Neural progenitor cell (in vitro differentiated cells): ENCODE measurements around the gene ZDHHC6. TPM values are rescaled to one million over a fixed set of nuclear protein-coding genes. Genes with fewer than 3 reads are reported as not detected.

Source experiments
- DNase-seq: peaks from one replicate; pipeline ENCODE4 v3.0.0-alpha.2; 2016; ENCODE audit warnings: low spot score
- H2AFZ ChIP-seq: fragments of 200-600 bp; sonication (generic); replicated peaks from 2 replicates; pipeline ENCODE4 v1.6.1; 2016; ENCODE audit warnings: antibody characterized with exemption
- H3F3A ChIP-seq: fragments of 200-600 bp; sonication (generic); 2 replicates; pipeline ENCODE4 v1.6.1; 2016; ENCODE audit warnings: antibody characterized with exemption, low read depth
- H3K27ac ChIP-seq: fragments of 200-600 bp; sonication (generic); 2 replicates; pipeline ENCODE4 v1.5.1; 2016; ENCODE audit warnings: mild to moderate bottlenecking
- H3K27me3 ChIP-seq: fragments of 200-600 bp; sonication (generic); 2 replicates; pipeline ENCODE4 v1.6.1; 2016; ENCODE audit warnings: mild to moderate bottlenecking, moderate library complexity
- H3K36me3 ChIP-seq: fragments of 200-600 bp; sonication (generic); 2 replicates; pipeline ENCODE4 v1.5.1; 2016
- H3K4me1 ChIP-seq: fragments of 200-600 bp; sonication (generic); 2 replicates; pipeline ENCODE4 v1.6.1; 2016; ENCODE audit warnings: mixed run types
- H3K4me2 ChIP-seq: fragments of 200-600 bp; sonication (generic); 2 replicates; pipeline ENCODE4 v1.6.1; 2016
- H3K4me3 ChIP-seq: fragments of 200-600 bp; sonication (generic); 2 replicates; pipeline ENCODE4 v1.5.1; 2016
- H3K79me2 ChIP-seq: fragments of 200-600 bp; sonication (generic); 2 replicates; pipeline ENCODE4 v1.6.1; 2016; ENCODE audit warnings: low read depth
- H3K9ac ChIP-seq: fragments of 200-600 bp; sonication (generic); 2 replicates; pipeline ENCODE4 v1.6.1; 2016
- H3K9me3 ChIP-seq: fragments of 200-600 bp; sonication (generic); 2 replicates; pipeline ENCODE4 v1.5.1; 2016; ENCODE audit warnings: low read depth
- H4K20me1 ChIP-seq: fragments of 200-600 bp; sonication (generic); 2 replicates; pipeline ENCODE4 v1.6.1; 2016; ENCODE audit warnings: low read depth
- H3K27ac Mint-ChIP-seq: 3 replicates; pipeline ENCODE4 v1.8.0; 2021; ENCODE audit warnings: mixed read lengths
- H3K27me3 Mint-ChIP-seq: 2 replicates; pipeline ENCODE4 v1.8.0; 2022; ENCODE audit warnings: low read depth, mild to moderate bottlenecking, inconsistent platforms, moderate library complexity, mixed read lengths; ENCODE audit not compliant: insufficient read depth
- H3K36me3 Mint-ChIP-seq: 3 replicates; pipeline ENCODE4 v1.8.0; 2021; ENCODE audit warnings: mixed read lengths
- H3K4me1 Mint-ChIP-seq: 3 replicates; pipeline ENCODE4 v1.8.0; 2021; ENCODE audit warnings: mixed read lengths
- H3K4me3 Mint-ChIP-seq: 3 replicates; pipeline ENCODE4 v1.8.0; 2021; ENCODE audit warnings: mild to moderate bottlenecking, moderate library complexity, mixed read lengths
- H3K9me3 Mint-ChIP-seq: 3 replicates; pipeline ENCODE4 v1.8.0; 2020; ENCODE audit warnings: mixed read lengths
- EZH2 ChIP-seq: fragments of 200-600 bp; sonication (generic); IDR thresholded peaks from 2 replicates; pipeline ENCODE4 v1.6.1; 2017; ENCODE audit warnings: antibody characterized with exemption, mild to moderate bottlenecking, moderate library complexity
- EZH2phosphoT487 ChIP-seq: fragments of 200-600 bp; sonication (generic); IDR thresholded peaks from 2 replicates; pipeline ENCODE4 v1.6.1; 2017; ENCODE audit warnings: antibody characterized with exemption
- total RNA-seq: library from RNA; depleted of rRNA; stranded (reverse); fragments of >200 nt; gene quantifications from 2 replicates; pipeline ENCODE4 v1.2.3, GENCODE V29; 2015; ENCODE audit warnings: low replicate concordance
- TF ChIP-seq, protein P1 (sequence below): fragments of 200-600 bp; sonication (generic); IDR thresholded peaks from 2 replicates; pipeline ENCODE4 v1.5.1; 2017; ENCODE audit warnings: antibody characterized with exemption, mild to moderate bottlenecking

The ZDHHC6 gene
- total RNA-seq, 1 donor from 2014 or later = 37.7 TPM

GRCh38 chr10:112490545-112490944, 43.8 kb upstream of the ZDHHC6 start:
- peaks cover 2% of the 10 kb centered on the region for H3K4me1 Mint-ChIP-seq
- DNase-seq = no peak

DNA sequence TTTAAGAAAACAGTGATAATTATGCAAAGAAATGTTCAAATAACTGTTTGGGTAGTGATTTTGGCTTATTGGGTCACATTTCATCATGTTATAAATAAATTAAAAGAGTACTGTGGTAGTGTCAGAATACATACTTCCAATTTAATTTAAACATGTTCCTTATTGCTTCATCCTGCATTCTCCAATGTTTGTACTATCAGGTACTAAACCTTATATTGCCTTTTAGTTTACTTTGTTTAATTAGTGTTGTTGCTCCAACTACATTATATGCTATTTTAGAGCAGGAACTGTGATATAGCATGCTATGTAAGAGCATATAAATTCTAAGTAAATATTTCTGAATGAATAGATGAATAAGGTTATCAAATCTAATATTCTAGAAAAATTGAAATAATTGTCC, 41.2 kb upstream of the ZDHHC6 start:
- H3K9me3 ChIP-seq = no peaks in the 10 kb centered on the region
- no peaks in the 10 kb centered on the region for H3K79me2 ChIP-seq
- H3K27ac Mint-ChIP-seq = no peak overlapping the region
- H2AFZ ChIP-seq = no peak overlapping the region
- H4K20me1 ChIP-seq = no peaks in the 10 kb centered on the region
- H3K27me3 Mint-ChIP-seq = no peaks in the 10 kb centered on the region
- DNase-seq = no peak
- H3K9ac ChIP-seq = no peak overlapping the region
- TF ChIP-seq, protein P1, sequence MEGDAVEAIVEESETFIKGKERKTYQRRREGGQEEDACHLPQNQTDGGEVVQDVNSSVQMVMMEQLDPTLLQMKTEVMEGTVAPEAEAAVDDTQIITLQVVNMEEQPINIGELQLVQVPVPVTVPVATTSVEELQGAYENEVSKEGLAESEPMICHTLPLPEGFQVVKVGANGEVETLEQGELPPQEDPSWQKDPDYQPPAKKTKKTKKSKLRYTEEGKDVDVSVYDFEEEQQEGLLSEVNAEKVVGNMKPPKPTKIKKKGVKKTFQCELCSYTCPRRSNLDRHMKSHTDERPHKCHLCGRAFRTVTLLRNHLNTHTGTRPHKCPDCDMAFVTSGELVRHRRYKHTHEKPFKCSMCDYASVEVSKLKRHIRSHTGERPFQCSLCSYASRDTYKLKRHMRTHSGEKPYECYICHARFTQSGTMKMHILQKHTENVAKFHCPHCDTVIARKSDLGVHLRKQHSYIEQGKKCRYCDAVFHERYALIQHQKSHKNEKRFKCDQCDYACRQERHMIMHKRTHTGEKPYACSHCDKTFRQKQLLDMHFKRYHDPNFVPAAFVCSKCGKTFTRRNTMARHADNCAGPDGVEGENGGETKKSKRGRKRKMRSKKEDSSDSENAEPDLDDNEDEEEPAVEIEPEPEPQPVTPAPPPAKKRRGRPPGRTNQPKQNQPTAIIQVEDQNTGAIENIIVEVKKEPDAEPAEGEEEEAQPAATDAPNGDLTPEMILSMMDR = no peak
- TF ChIP-seq EZH2phosphoT487 (no peak), EZH2 (no peak)
- no peak overlapping the region for H3K27ac ChIP-seq
- H3K4me3 ChIP-seq = no peak overlapping the region
- peaks cover 11% of the 10 kb centered on the region for H3K4me1 ChIP-seq
- no peak overlapping the region for H3K4me2 ChIP-seq
- peaks cover 2% of the 10 kb centered on the region for H3K4me1 Mint-ChIP-seq
- no peaks in the 10 kb centered on the region for H3K27me3 ChIP-seq
- H3K36me3 Mint-ChIP-seq = peaks cover 2% of the 10 kb centered on the region
- H3K9me3 Mint-ChIP-seq = no peaks in the 10 kb centered on the region
- no peak overlapping the region for H3K4me3 Mint-ChIP-seq
- H3F3A ChIP-seq = no peaks in the 10 kb centered on the region
- no peaks in the 10 kb centered on the region for H3K36me3 ChIP-seq

More at GRCh38 chr10:112490545-112490944, 43.8 kb upstream of the ZDHHC6 start:
- Histone ChIP-seq H4K20me1 (no peaks in the 10 kb centered on the region), H3K9me3 (no peaks in the 10 kb centered on the region), H3K79me2 (no peaks in the 10 kb centered on the region), H3K27me3 (no peaks in the 10 kb centered on the region), H3K4me1 (peaks cover 9% of the 10 kb centered on the region), H3K27ac (no peak overlapping the region), H3K9ac (no peak overlapping the region), H3F3A (no peaks in the 10 kb centered on the region), H2AFZ (no peak overlapping the region), H3K4me2 (no peak overlapping the region), H3K4me3 (no peak overlapping the region), H3K36me3 (no peaks in the 10 kb centered on the region)
- Mint-ChIP-seq H3K4me3 (no peak overlapping the region), H3K36me3 (no peaks in the 10 kb centered on the region), H3K27ac (no peak overlapping the region), H3K9me3 (no peaks in the 10 kb centered on the region), H3K27me3 (no peaks in the 10 kb centered on the region)
- TF ChIP-seq, protein P1 = no peak
- TF ChIP-seq EZH2 (no peak), EZH2phosphoT487 (no peak)

GRCh38 chr10:112484399-112484798, 37.7 kb upstream of the ZDHHC6 start:
- no peak overlapping the region for H3K4me2 ChIP-seq
- no peaks in the 10 kb centered on the region for H4K20me1 ChIP-seq
- H3K27ac ChIP-seq = no peak overlapping the region
- TF ChIP-seq EZH2phosphoT487 (no peak), EZH2 (no peak)
- TF ChIP-seq, protein P1 = no peak
- no peak overlapping the region for H2AFZ ChIP-seq
- Mint-ChIP-seq H3K4me1 (no peaks in the 10 kb centered on the region), H3K27ac (no peak overlapping the region), H3K9me3 (no peaks in the 10 kb centered on the region), H3K4me3 (no peak overlapping the region), H3K36me3 (peaks cover 2% of the 10 kb centered on the region), H3K27me3 (peaks cover 2% of the 10 kb centered on the region)
- H3K9ac ChIP-seq = no peak overlapping the region
- no peaks in the 10 kb centered on the region for H3K36me3 ChIP-seq
- DNase-seq = no peak
- H3K9me3 ChIP-seq = no peaks in the 10 kb centered on the region
- H3F3A ChIP-seq = no peaks in the 10 kb centered on the region
- H3K79me2 ChIP-seq = no peaks in the 10 kb centered on the region
- no peak overlapping the region for H3K4me3 ChIP-seq
- no peaks in the 10 kb centered on the region for H3K27me3 ChIP-seq
- H3K4me1 ChIP-seq = peaks cover 16% of the 10 kb centered on the region
